Sigmoid colon (tissue), 7 donors: ENCODE results near the gene MAFF. TPM values are rescaled to one million over a fixed set of nuclear protein-coding genes. Genes with fewer than 3 reads are reported as not detected.
A peak's percentile ranks its signal among the peaks of the same experiment; 100 is the strongest.

Source experiments
- DNase-seq: peaks from one replicate; pipeline ENCODE4 v3.0.0-alpha.2; 2019
- H3K27ac ChIP-seq, 4 donors: fragments of 200-600 bp; sonication (generic); one replicate each; pipeline ENCODE4 v1.5.1; 2016 to 2019; ENCODE audit warnings: mild to moderate bottlenecking in 1 of 4
- H3K27me3 ChIP-seq, 3 donors: fragments of 200-600 bp; sonication (generic); one replicate each; pipeline ENCODE4 v1.5.1; 2019; ENCODE audit warnings: mild to moderate bottlenecking in 1 of 3
- H3K36me3 ChIP-seq, 4 donors: fragments of 200-600 bp; sonication (generic); one replicate each; pipeline ENCODE4 v1.5.1; 2016 to 2019
- H3K4me1 ChIP-seq, 4 donors: fragments of 200-600 bp; sonication (generic); one replicate each; pipeline ENCODE4 v1.5.1; 2017 to 2019
- H3K4me3 ChIP-seq, 4 donors: fragments of 200-600 bp; sonication (generic); one replicate each; pipeline ENCODE4 v1.5.1; 2017 to 2019; ENCODE audit warnings: mild to moderate bottlenecking in 2 of 4, moderate library complexity in 1 of 4
- H3K9me3 ChIP-seq, 4 donors: fragments of 200-600 bp in 3 of 4; sonication (generic) in 3 of 4; one replicate each; pipeline versions ENCODE4 v1.5.1 to v1.6.1; 2013 to 2019
- EP300 ChIP-seq, 4 donors: sonication (generic); formaldehyde crosslinking; IDR thresholded peaks; one replicate each; pipeline ENCODE4 v1.6.1; 2017; ENCODE audit warnings: antibody characterized with exemption in 4 of 4
- POLR2A ChIP-seq, 2 donors: fragments of 450-650 bp; IDR thresholded peaks; one replicate each; pipeline ENCODE4 v1.6.1; 2016; ENCODE audit warnings: antibody characterized with exemption in 2 of 2, mild to moderate bottlenecking in 2 of 2, moderate library complexity in 2 of 2
- POLR2AphosphoS5 ChIP-seq, 4 donors: sonication (generic); formaldehyde crosslinking; IDR thresholded peaks; one replicate each; pipeline ENCODE4 v1.6.1; 2017; ENCODE audit warnings: antibody characterized with exemption in 4 of 4
- WGBS, 2 donors: extraction: QIAGEN DNeasy Blood & Tissue Kit; methylation state at CpG; one replicate each; pipeline ENCODE4 v1.1.7; 2013; 5-methylcytosine and 5-hydroxymethylcytosine counted together
- intact Hi-C: fragments of 100-400 bp; cut with DNase I; formaldehyde crosslinking; loops from one replicate; pipeline ENCODE4 v1.15.1; 2023
- polyA plus RNA-seq, 3 donors: library from polyadenylated mRNA; stranded (reverse); fragments of 200-250 nt; gene quantifications; one replicate each; pipeline ENCODE4 v1.2.3, GENCODE V29; 2013
- total RNA-seq, 4 donors: library from RNA; depleted of rRNA; stranded (reverse); fragments of >200 nt; gene quantifications; one replicate each; pipeline ENCODE4 v1.1.0, GENCODE V29; 2016
- TF ChIP-seq, protein P1 (sequence below), 4 experiments: fragments of 450-650 bp in 3 of 4; fragments of 200-600 bp in 1 of 4; IDR thresholded peaks; one replicate each; pipeline ENCODE4 v1.5.1; 2016 to 2019; ENCODE audit warnings: antibody characterized with exemption in 4 of 4, mild to moderate bottlenecking in 3 of 4, moderate library complexity in 2 of 4
- donor health status: healthy with polysubstance abuse.
- donor health status: Bipolar disorder and iron deficiency.
- donor health status: healthy.

MAFF gene
- total and polyA plus RNA-seq, 7 donors = 15.3 to 104 (median 33.4) TPM

DNA sequence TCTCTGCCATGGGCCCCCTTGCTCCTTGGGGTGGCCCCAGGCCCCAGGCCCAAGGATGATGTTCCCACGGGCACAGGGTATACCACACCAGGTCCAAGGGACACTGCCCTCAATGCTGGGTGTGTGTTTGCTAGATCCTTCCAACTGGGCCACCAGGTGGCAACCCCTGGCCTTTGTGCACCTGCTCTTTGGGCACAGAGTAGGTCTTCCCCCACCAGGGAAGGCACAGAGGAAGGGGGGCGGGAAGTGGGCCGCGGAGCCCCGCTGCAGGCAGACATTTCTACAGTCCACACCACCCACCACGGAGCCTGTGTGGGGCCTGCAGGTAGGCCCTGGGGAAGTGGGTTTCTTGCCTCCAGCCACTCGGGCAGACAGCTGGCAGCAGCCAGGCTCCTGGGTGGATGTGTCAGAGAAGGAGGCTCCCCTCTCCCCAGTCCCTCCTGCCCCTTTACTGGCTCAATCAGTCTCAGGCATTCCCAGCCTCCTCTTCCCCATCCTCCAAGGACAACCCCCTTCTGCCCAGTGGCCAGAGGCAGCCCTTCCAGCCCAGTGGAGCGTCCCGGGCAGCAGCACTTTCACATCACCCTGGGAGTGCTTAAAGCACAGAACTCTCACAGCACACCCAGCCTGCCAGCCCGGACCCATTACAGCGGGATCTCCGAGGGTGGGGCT lies 21.6 kb downstream of the MAFF start:
- Histone ChIP-seq H3K27ac (peak overlapping the region in 2 of 4 donors; percentile 11 to 91), H3K27me3 (no peaks in the 10 kb centered on the region), H3K9me3 (no peaks in the 10 kb centered on the region), H3K4me1 (peaks cover 0 to 29% (median 24%) of the 10 kb centered on the region in 4 donors), H3K4me3 (no peak overlapping the region), H3K36me3 (peaks cover 10 to 74% (median 24%) of the 10 kb centered on the region in 4 donors)
- TF ChIP-seq POLR2AphosphoS5 (IDR thresholded peaks at IDR 0.05) (no peak), EP300 (IDR thresholded peaks at IDR 0.05) (no peak), POLR2A (IDR thresholded peaks at IDR 0.05) (no peak)
- TF ChIP-seq, protein P1, sequence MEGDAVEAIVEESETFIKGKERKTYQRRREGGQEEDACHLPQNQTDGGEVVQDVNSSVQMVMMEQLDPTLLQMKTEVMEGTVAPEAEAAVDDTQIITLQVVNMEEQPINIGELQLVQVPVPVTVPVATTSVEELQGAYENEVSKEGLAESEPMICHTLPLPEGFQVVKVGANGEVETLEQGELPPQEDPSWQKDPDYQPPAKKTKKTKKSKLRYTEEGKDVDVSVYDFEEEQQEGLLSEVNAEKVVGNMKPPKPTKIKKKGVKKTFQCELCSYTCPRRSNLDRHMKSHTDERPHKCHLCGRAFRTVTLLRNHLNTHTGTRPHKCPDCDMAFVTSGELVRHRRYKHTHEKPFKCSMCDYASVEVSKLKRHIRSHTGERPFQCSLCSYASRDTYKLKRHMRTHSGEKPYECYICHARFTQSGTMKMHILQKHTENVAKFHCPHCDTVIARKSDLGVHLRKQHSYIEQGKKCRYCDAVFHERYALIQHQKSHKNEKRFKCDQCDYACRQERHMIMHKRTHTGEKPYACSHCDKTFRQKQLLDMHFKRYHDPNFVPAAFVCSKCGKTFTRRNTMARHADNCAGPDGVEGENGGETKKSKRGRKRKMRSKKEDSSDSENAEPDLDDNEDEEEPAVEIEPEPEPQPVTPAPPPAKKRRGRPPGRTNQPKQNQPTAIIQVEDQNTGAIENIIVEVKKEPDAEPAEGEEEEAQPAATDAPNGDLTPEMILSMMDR (IDR thresholded peaks at IDR 0.05) = no peak
- intact Hi-C loops = no loop called here
- DNase-seq = no peak
- WGBS, 2 donors = 74 to 82% methylated on average over 12 of the region's 12 CpGs

DNA sequence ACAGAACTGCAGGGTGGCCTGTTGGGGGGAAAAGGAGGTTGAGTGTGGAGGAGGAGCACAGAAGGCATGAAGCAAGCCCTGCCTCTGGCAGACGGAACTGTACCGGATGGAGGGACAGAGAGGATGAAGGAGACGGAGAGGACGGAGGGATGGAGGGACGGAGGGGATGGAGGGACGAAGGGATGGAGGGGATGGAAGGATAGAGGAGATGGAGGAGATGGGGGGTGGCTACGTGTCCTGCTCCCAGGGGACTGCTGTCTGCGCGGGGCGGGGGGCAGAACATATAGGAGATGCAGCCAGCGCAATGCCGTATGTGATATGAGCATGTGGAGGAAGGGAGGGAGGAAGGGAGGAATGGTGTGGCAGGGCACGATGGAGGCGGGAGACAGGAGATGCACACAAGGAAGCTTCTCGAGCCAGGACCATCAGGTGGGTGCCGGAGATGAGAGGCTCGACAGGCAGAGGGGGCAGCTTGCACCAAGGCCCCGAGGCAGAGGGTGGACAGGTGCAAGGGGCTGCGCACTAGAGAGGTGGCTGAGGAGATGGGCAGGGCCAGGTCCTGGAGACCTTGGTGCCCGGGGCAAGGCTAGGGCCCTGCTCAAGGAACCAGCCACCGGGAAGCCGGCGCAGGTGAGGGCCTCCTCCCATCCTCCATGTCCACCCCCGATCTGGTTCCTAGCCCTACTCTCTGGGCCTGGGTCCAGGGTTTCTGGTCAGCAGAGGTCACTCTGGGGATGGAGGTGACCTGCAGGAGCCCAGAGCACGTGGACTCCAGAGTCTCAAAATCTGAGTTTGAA lies 25.3 kb downstream of the MAFF start:
- WGBS, 2 donors = 93 to 97% methylated on average over 25 of the region's 25 CpGs
- no peaks in the 10 kb centered on the region for H3K9me3 ChIP-seq
- intact Hi-C loops = no loop called here
- H3K36me3 ChIP-seq = peaks cover 21 to 91% (median 32%) of the 10 kb centered on the region in 4 donors
- TF ChIP-seq EP300 (IDR thresholded peaks at IDR 0.05) (no peak), POLR2A (IDR thresholded peaks at IDR 0.05) (no peak), POLR2AphosphoS5 (IDR thresholded peaks at IDR 0.05) (no peak)
- TF ChIP-seq, protein P1 (IDR thresholded peaks at IDR 0.05) = no peak
- no peaks in the 10 kb centered on the region for H3K27me3 ChIP-seq
- no peak overlapping the region for H3K4me3 ChIP-seq
- peaks cover 0 to 25% (median 15%) of the 10 kb centered on the region in 4 donors for H3K4me1 ChIP-seq
- DNase-seq = no peak
- peak overlapping the region in 1 of 4 donors; percentile 85 for H3K27ac ChIP-seq

DNA sequence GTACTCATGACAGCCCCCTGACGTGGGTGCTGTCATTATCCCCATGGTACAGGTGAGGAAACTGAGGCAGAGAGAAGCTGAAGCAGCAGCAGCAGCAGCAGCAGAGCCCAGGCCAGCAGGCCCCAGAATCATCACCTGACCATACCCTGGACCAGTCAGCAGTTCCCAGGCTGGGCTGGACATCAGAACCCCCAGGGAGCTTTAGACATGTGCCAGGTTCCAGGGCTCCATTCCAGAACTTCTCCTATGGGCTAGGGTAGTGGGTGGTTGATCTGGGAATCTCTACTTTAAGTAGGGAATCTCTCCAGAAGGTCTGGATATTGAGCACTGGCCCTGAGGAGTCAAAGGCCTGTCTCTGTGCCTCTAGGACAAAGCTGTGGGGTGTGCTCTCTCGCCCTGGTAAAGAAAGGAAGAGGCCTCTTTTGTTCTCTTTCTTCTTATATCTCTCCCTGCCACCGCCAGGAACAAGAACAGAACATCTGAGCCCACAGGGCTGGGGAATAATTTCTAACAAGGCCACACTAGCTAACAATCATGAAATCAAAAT lies 26.6 kb downstream of the MAFF start:
- no peak for DNase-seq
- H3K36me3 ChIP-seq = peaks cover 22 to 93% (median 36%) of the 10 kb centered on the region in 4 donors
- 25 to 68% methylated on average over 3 of the region's 3 CpGs for WGBS, 2 donors
- H3K27me3 ChIP-seq = no peaks in the 10 kb centered on the region
- no peak for TF ChIP-seq POLR2AphosphoS5 (IDR thresholded peaks at IDR 0.05)
- TF ChIP-seq, protein P1 (IDR thresholded peaks at IDR 0.05) = no peak
- no peak for TF ChIP-seq EP300 (IDR thresholded peaks at IDR 0.05)
- TF ChIP-seq POLR2A (IDR thresholded peaks at IDR 0.05) = no peak
- no peak overlapping the region for H3K4me3 ChIP-seq
- peak overlapping the region; percentile 59 to 85 (median 73) for H3K27ac ChIP-seq
- intact Hi-C loops = no loop called here
- peaks cover 0 to 25% (median 15%) of the 10 kb centered on the region in 4 donors for H3K4me1 ChIP-seq
- H3K9me3 ChIP-seq = no peaks in the 10 kb centered on the region

DNA sequence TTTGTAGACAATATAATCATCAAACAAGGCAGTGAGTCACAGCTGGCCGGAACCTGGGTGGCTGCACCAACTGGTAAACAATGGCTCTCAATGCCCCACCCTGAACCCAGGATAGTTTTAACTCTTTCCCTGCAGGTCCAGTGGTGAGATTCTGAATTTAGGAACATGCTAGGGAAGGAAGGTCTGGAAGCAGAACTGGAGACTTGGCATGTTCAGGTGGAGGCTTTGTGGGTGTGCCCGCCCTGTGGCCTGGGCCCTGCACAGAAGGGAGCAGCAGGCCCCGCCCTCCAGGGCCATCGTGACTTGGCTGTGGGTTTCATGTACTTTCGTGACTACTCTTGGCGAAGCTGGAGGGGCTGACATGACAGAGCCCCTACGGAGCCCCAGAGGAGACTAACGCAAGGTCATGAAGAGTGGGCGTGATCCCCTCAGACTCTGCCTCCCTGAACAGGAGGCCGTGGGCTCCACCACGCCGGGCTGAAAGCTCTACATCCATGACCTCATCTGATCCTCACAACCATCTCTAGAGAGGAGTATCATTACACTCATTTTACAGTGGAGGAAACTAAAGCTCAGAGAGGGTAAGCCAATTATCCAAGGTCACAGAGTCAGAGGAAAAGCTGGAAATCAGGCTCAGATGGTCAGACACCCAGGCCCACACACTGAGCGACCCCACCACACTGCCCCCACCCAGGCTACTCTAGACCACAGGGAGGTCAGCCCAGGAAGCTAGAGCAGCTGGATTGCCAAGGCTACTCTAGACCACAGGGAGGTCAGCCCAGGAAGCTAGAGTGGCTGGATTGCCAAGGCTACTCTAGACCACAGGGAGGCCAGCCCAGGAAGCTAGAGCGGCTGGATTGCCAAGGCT lies 27.3 kb downstream of the MAFF start:
- TF ChIP-seq, protein P1 (IDR thresholded peaks at IDR 0.05) = no peak
- TF ChIP-seq POLR2AphosphoS5 (IDR thresholded peaks at IDR 0.05) = peak in 2 of 4 donors; percentile 5 to 16
- no peaks in the 10 kb centered on the region for H3K9me3 ChIP-seq
- intact Hi-C loops = no loop called here
- 35 to 67% methylated on average over 14 of the region's 14 CpGs for WGBS, 2 donors
- H3K4me1 ChIP-seq = peaks cover 0 to 25% (median 15%) of the 10 kb centered on the region in 4 donors
- no peaks in the 10 kb centered on the region for H3K27me3 ChIP-seq
- peak overlapping the region; percentile 59 to 85 (median 73) for H3K27ac ChIP-seq
- peaks cover 22 to 92% (median 34%) of the 10 kb centered on the region in 4 donors for H3K36me3 ChIP-seq
- DNase-seq = no peak
- no peak overlapping the region for H3K4me3 ChIP-seq
